DND-41 (cell line): Measurements from ENCODE around the gene OR13J1.

Source experiments
- EZH2 ChIP-seq: IDR thresholded peaks from 3 replicates; pipeline ENCODE4 v1.6.1; 2012; ENCODE audit warnings: borderline replicate concordance, low read depth, mild to moderate bottlenecking, moderate library complexity, low read length, inconsistent platforms; ENCODE audit not compliant: severe bottlenecking
- TF ChIP-seq, protein P1 (sequence below): IDR thresholded peaks from 2 replicates; pipeline ENCODE4 v1.5.1; 2012; ENCODE audit warnings: borderline replicate concordance, low read length, moderate library complexity, mild to moderate bottlenecking; ENCODE audit not compliant: poor library complexity, severe bottlenecking; ENCODE audit errors: extremely low read depth

DNA sequence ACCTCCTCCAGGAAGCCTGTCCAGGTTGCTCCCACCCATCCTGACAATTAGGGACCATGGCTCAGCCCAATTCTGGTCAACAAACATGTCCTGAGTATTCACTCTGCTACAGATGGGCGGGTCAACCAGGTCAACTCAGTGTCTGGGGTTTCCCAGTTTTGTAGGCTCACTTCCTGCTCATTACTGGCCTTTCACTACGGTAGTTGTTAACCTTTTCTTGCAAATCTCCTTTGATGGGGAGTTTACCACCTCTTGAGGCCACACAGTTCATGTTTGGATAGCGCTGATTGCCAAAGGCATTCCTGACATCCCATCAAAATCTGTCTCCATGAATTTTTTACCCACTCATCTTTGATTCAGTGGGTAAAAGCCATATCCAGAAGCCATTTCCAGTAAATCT, 27.4 kb downstream of the OR13J1 start:
- TF ChIP-seq EZH2 = no peak
- TF ChIP-seq, protein P1, sequence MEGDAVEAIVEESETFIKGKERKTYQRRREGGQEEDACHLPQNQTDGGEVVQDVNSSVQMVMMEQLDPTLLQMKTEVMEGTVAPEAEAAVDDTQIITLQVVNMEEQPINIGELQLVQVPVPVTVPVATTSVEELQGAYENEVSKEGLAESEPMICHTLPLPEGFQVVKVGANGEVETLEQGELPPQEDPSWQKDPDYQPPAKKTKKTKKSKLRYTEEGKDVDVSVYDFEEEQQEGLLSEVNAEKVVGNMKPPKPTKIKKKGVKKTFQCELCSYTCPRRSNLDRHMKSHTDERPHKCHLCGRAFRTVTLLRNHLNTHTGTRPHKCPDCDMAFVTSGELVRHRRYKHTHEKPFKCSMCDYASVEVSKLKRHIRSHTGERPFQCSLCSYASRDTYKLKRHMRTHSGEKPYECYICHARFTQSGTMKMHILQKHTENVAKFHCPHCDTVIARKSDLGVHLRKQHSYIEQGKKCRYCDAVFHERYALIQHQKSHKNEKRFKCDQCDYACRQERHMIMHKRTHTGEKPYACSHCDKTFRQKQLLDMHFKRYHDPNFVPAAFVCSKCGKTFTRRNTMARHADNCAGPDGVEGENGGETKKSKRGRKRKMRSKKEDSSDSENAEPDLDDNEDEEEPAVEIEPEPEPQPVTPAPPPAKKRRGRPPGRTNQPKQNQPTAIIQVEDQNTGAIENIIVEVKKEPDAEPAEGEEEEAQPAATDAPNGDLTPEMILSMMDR = no peak
